Germinal center (tissue), 1 donor: ENCODE results near the gene INPP4B.

Source experiments
- DNase-seq: peaks from one replicate; pipeline ENCODE4 v3.0.0; 2012; ENCODE audit warnings: mixed read lengths, low spot score

The INPP4B gene

GRCh38 chr4:141999446-142000143 lies 846.5 kb downstream of the INPP4B start:
- DNase-seq: no peak

DNA sequence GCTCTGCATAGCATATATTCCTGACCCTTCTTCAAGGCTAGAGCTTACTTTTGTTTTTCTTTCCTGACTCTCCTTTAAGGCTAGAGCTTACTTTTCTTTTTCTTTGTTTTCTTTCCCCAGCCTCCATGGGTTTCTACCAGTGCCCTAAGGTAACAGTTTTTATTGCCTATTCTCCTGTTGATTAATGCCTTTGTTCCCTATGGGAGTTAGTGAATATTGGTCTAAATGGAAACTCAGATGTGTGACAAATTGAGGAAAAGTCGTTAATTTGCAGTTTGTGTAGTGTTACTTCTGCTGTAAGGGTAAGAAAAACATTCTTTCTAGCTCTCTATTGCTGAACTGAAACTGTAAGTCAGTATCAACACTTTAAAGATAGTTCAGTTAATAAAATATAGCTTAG lies 851.0 kb downstream of the INPP4B start:
- DNase-seq: no peak

DNA sequence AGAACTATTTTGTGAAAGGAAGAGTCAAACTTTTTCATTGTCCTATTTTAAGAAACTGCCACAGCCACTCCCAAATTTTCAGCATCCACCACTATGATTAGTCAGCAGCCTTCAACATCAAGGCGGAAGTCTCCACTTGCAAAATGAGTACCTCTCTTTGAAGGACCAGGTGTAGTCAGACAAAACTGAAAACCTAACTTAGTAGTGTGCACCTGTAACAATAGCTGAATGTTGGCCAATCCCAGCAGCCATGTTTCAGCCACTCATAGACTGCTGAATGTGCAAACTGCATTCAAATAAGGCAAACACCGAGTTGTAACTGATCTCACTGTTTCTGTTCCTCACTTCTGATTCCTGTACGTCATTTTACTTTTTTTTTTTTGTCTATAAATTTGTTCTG lies 868.7 kb downstream of the INPP4B start:
- no peak for DNase-seq
